GM18907 (cell line): Measurements from ENCODE around the gene GUK1.

Experiments used
- ATAC-seq: cut with Tn5 transposase; IDR thresholded peaks from one replicate; pipeline ENCODE4 v1.9.1; 2021; ENCODE audit warnings: mild to moderate bottlenecking, moderate library complexity; ENCODE audit not compliant: unreplicated experiment

Gene GUK1

DNA sequence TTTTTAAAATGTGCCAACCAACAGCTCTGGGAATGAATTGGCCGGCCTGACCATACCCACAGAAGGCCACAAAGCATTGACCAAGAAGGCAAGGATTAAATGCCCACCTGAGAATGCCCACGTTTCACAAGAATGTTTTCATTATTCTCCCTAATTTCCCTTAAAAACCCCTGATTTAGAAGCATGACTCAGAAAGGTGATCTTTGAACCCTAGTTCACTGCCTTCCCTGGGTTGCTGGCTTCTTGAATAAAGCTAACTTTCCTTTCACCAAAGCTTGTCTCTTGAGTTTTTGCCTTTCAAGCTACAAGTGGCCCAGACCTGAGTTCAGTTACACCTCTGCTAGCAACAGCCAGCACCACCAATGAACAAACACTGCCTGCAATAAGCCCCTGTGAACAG, 16.6 kb upstream of the GUK1 start:
- ATAC-seq = no peak

DNA sequence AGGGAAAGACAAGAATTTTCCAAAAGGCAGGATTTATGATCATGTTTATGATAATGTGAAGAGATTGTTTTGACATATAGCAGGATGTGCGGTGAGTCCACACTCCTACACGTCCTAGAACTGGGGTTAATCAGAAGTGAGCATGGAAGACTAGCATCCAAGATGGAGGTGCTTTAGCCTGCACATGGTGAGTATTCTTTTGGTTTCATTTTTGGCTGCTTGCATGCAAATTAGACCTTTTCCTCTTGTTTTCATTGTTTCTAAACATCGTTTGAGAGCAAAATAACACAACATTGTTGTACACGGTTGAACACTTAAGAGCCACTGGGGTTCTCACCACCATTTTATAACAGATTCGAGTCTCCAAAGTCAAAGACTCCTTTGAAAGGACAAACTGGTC, 14.9 kb upstream of the GUK1 start:
- no peak for ATAC-seq

DNA sequence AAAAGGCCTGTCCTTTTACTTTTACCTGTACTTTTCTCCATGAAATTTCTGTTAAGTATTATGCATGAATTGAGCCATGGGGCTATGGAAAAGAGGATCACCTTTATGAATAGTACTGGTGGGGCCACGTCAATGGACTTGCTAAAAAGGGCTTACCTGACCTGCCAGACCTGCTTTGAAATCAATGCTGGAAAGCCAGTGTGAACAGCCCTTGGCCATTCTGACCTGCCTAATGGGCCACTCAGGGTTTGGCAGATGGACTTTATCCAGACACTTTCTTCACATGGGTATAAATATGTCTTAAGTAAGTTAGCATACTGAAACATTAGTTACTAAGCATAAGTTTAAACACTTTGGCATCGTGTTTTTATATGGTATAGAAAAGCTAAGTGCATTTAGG, 8.3 kb upstream of the GUK1 start:
- ATAC-seq = no peak

DNA sequence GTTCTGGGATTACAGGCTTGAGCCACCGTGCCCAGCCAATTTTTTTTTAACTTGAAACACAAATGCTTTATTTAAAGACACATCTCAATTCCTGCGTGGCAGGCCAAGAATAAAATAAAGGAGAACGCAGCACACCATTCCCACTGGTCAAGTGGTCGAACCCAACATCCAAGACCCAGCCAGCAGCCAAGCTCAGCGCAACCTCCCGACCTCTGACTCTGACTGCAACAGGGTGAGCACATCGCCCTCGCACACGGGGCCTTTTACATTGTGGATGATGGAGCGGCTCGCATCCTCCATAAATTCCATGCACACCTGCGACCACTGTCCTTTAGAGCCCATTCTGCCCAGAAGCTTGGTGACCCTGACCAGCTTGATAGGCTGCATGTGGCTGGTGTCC, 5.5 kb upstream of the GUK1 start:
- no peak for ATAC-seq

DNA sequence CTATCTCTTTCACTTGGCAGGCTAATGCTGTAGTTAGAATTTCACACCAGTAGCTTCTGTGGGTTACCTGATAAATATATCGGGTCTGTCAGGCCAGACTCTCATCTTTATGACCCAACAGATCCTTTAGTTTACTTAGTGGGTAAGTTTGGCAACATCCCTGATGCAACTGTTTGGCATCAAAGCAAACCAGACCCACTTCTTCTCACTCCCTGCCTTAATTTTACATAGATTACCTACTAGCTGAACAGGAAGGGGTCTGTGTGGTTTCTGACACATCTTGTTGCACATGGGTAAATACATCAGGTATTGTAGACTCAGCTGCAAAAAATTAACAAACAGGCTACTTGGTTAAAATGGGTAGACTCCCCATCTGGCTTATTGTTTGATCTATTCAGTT, 3.2 kb upstream of the GUK1 start:
- ATAC-seq = no peak

DNA sequence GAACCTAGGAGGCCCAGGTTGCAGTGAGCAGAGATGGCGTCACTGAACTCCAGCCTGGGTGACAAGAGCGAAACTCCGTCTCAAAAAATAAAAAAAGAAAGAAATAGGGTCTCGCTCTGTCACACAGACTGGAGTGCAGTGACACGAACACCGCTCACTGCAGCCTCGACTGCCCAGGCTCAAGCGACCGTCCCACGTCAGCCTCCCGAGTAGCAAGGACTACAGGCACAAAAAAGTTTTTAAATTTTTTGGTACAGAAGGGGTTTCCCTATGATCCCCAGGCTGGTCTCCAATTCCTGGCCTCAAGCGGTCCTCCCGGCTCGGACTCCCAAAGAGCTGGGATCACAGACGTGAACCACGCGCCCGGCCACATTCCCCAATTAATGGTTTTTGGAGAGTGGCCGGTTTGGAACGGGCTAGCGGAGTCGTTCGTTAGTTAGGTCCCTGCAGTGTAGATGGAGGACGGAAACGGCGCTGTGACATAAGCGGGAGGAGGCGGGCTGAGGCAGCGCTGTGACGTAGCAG, 611 bp upstream of the GUK1 start:
- no peak for ATAC-seq

DNA sequence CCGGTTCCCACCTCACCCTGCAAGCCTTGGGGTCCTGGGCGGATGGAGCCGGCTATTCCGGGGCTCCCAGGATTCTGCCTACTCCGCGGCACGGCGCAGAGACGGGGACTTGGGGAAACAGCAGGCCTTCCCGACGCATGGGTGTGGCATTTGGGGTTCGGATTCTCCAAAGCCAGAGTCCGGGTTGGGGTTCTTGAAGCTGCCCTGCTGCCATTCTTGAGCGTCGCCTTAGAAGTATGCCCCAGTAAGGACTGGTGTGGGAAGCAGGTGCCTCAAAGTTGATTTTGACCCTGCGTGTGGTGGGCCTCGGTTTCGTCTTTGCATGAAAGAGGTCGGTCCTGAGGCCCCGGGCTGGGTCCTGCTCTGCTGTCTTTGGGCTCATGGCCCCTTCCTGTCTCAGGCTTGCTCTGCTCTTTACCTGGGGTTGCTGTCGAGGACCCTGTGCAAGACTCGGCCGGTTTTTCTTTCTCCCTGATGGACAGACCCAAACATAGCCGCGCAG, 696 bp downstream of the GUK1 start:
- ATAC-seq = no peak

DNA sequence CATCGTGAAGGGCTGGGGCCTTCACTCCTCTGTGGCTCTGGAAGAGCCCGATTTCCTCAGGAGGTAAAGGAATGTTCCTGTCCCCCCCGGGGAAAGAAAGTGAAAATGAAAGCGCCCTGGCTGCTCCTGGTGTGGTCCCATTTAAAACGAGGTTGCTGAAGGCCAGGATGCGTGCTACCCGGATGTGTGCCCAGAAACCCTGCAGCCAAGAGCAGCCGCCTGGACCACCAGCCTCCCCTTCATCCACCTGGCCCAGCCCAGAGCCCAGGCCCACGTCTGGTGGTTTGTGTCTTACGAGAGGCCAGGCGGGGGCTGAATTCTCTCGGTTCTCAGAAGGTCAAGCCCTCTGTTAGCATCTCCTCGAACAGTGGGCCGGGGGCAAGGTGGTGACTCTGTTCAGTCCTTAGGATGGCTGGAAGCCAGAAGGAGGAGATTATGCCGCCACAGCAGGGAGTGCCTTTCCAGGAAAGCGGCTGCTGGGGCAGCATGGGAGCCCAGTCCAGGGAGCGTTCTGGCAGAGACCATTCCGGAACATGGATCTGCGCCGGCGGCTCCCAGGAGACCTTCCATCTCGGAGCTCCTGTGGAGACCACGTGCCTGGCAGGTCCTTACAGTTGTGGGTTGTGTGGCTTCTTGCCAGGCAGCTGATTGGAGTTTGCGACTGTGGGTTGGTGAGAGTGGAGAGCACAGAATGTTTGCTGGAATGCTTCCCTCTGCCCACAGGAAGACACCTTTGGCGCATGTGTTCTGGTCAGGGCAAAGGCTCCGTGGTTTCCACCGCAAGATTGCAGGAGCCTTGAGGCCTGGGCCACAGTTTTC, 1.4 kb downstream of the GUK1 start:
- no peak for ATAC-seq

DNA sequence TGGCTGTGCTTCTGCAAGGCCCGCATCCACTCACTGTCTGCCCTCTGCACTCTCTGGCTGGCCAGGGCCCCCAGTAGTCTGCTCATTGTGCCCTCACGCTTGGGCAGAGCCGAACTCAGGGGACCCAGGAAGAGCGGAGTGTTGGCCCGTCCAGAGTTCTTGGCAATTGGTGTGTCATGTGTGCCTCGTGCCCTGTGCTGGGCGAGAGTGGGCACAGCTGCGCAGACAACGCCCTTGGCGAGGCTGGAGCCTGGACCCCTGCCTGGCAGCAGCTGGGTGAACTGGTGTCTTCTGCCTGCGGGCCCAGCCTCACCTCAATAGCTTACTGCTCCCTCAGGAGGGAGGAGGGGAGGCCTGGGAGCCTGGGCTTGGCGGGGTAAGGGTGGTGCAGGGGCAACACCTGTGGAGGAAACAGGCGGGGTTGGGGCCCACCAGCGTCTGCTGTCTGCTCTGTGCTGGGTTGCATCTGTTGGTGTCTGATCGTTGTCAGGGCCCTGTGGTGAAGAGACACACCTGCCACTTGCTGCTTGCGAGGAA, 2.1 kb downstream of the GUK1 start:
- no peak for ATAC-seq

DNA sequence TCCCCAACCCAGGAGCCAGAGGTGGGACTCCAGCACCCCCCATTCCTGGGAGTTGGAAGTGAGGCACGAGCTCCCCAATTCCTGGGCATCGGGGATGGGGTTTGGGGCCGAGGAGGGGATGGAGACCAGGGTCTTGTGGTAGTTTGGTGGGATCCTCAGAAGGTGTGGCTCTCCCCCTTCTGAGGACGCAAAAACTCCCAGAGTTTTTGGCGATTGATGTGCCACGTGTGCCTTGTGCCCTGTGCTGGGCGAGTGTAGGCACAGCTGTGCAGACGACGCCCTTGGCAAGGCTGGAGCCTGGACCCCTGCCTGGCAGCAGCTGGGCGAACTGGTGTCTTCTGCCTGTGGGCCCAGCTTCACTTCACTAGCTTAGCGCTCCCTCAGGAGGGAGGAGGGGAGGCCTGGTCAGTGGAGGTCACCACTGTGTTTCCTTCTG, 2.6 kb downstream of the GUK1 start:
- ATAC-seq = no peak

DNA sequence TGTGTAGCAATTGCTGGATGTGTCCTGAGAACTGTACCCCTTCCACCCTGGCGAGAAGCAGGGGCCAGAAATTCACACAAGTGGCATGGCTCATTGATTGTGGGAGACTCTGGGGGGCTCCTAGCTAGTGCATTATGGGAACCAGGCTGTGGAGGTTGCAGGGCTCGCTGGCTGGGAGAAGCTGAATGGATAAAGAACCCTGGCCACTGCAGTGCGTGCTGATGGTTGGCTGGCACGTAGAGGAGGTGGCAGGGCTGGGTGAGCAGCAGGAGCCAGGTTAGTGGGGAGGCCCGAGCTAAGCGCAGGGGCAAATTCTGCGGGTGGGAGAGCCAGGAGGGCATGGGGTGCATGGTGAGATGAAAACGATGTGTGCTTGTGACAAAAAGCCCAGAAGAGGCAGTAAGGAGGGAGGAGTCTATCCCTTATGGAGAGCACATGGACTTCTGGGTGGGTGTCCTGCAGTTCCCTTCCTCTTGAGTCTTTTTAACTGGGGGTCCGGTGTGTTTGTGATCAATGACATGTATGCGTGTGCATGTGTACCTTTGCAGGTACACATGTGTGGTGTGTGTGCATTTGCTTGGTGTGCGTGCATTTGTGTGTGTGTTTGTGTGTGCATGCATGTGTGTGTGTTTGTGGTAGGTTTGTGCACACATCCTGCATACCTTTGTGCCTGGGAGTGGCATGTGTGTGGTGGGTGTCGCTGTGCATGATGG, 3.6 kb downstream of the GUK1 start:
- ATAC-seq = no peak

DNA sequence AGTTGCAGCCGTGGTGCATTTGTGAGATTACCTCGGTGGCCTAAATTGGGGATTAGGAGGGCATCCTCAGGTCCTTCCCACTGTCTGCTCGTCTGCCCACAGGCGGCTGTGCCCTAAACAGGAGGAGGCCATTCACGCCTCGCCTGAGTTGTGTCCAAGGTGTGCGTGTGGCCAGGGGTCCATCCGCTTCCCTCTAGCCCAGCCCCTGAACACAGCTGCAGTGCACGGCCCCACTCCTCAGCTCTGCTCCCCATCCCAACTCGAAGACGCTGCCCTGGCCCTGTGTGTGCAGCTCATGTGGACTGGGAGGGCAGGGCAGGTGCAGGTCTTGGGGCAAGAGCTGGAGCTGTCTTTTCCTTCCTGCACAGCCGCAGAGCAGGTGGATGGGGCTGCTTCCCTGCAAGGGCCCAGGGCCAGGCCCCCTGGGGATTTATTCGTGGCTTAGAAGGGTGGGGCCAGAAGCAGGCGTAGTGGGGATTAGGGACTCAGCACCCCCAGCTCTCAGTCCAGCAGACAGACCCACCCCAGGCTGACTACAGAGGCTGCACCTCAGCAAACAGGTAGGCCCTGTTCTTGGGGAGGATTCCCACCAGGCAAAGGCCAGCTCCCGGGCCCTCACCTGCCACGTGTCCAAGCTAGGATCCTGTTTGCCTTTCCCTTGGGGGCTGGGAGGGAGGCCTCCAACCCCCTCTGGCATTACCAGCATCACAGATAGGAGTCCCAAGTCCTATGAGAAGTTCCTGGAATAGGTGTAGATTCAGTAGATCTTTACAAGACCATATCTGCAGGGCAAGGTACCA, 4.3 kb downstream of the GUK1 start:
- ATAC-seq = no peak

DNA sequence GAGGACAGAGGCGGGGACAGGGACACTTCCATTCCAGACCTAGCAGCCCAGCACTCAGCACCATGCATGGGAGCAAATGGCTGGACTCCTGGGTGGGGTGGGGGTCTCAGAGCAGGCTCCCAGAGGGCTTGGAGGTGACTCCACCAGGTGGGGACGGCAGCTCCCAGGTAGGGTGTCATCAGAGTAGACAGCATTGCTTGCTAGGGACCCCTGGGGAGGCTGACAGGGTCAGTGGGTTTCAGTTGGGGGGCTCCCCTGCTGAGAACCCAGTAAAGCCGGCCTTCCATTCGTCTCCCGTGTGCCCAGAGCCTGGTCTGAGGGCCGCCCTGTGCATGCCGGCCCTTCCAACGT, 4.9 kb downstream of the GUK1 start:
- no peak for ATAC-seq

DNA sequence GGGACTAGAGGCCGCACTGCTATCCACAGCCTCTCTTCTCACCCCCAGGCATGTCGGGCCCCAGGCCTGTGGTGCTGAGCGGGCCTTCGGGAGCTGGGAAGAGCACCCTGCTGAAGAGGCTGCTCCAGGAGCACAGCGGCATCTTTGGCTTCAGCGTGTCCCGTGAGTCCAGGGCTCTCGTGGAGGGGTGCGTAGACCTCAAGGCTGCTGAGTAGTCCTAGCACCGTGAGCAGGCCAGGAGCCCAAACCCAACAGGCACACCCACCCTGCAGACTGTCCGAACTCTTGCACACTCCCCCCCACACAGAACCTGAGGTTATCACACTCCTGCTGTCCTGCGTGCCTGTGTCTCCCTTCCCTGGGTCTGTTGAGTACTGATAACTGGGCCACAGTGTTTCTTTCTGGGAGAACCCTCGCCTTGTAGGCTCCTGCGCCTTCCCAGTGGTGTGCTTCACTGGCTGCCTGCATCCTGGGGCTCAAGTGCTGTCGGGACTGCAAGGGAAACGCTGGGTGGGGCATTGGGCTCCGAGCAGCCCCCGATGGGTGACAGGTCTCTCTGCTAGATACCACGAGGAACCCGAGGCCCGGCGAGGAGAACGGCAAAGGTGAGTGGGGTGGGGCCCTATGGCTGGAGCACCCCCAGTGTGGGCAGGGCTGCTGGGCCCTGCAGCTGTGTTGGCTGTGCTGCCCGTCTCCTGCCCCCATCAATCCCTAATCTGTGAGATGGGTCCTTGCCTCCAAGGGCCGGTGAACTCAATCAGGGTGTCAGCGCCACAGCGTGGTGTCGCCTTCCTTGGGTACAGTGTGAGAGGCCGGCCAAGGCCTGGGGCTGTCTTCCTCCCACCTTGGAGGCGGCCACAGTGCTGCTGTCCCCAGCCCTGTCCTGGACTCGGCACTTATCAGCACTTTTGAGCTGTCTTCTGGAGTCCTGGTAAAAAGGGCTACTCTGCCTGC, 5.7 kb downstream of the GUK1 start:
- ATAC-seq = no peak

DNA sequence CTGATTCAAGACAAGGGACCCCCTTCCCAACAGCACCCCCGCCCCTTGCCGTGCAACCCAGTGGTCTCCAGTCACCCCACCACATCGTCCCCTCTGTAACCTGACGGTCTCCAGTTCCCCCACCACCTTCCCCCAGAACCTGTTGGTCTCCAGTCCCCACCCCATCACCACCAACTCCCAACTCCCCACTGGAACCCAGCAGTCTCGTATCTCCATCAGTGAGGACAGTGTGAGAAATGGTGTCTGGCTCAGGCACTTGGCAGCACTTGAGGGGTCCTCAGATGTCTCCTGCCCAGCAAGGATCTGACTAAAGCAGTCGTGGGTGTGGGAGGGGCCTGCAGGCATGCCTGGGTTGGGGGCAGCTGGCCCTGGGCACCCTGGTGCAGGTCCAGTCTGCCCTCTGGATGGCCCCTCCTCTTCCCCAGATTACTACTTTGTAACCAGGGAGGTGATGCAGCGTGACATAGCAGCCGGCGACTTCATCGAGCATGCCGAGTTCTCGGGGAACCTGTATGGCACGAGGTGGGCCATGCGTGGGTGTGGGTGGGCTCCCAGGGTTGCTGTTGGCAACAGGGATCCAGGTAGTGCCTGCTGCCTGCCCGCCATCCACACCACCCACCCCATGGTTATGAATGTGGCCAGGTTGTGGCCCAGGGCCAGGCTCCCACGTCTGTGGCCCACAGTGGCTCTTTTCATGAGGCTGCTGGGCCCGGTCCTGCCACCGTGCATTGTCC, 6.5 kb downstream of the GUK1 start:
- no peak for ATAC-seq

DNA sequence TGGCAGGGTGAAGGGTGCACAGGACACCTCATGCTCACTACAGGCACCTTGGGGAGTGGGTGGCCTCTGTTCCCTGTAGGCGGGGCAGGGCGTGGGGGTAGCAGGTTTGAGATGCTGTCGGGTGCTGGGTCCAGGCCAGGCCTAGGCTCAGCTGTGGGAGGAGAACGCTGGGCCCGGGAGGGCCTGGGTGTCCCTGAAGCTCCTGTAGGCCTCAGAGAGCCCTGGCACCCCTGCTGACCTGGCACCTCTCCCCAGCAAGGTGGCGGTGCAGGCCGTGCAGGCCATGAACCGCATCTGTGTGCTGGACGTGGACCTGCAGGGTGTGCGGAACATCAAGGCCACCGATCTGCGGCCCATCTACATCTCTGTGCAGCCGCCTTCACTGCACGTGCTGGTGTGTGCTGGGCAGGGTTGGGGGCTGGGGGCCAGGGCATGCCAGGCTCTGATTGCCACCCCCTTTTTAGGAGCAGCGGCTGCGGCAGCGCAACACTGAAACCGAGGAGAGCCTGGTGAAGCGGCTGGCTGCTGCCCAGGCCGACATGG, 7.1 kb downstream of the GUK1 start:
- ATAC-seq = no peak

DNA sequence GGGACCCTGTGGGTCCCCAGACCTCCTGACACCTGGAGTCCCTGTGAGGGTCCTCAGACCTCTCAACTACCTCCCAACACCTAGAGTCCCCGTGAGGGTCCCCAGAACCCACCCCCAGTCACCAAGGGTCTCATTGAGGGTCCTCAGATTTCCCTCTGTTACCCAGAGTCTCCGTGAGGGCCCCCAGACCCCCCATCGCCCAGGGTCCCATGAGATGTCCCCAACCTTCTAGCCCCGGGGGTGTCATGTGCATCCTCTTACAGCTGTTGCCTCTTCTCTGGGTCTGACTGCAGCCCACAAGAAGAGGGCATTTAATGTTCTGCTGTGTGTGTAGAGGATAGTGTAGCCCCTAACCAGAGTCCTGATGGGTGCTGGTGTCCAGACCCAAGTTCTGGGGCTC, 7.7 kb downstream of the GUK1 start:
- no peak for ATAC-seq

DNA sequence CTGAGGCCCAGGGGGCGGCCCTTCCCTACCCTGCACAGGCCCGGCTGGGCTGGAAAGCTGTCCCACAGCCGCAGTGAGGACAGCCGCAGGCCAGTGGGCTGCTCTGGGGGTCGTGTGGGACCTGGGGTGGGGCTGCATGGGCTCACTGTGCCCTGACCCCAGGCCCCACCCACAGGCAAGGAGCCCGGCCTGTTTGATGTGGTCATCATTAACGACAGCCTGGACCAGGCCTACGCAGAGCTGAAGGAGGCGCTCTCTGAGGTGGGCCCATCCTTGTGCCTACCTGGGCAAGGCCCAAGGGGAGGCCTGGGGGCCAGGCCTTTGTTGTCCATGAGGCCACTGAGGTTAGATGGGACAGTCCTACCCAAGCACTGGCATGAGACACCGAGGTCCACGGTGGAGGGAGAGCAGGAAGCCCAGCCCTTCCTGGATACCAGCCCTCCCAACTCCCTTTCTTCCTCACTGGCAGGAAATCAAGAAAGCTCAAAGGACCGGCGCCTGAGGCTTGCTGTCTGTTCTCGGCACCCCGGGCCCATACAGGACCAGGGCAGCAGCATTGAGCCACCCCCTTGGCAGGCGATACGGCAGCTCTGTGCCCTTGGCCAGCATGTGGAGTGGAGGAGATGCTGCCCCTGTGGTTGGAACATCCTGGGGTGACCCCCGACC, 8.2 kb downstream of the GUK1 start:
- ATAC-seq = no peak
